Left lung (tissue), 10 donors: ENCODE data around the gene NYNRIN. TPM values are rescaled to one million over a fixed set of nuclear protein-coding genes. Genes with fewer than 3 reads are reported as not detected.

Source experiments
- ATAC-seq: fragments of 200-7000 bp; cut with Tn5 transposase; one replicate; pipeline ENCODE4 v1.9.1; 2020; ENCODE audit warnings: moderate library complexity
- DNase-seq, 4 donors: peaks; one replicate each; pipeline ENCODE4 v3.0.0-alpha.2; 2013 to 2020
- H3K27ac ChIP-seq, 2 donors: fragments of 200-600 bp; sonication (generic) in 1 of 2; one replicate each; pipeline versions ENCODE4 v1.5.0 to v1.8.0; 2020 to 2021
- H3K27me3 ChIP-seq, 2 donors: fragments of 200-600 bp; sonication (generic) in 1 of 2; one replicate each; pipeline versions ENCODE4 v1.5.0 to v1.8.0; 2020 to 2021
- H3K36me3 ChIP-seq, 2 donors: fragments of 200-600 bp; sonication (generic) in 1 of 2; one replicate each; pipeline versions ENCODE4 v1.5.0 to v1.8.0; 2020 to 2021
- H3K4me1 ChIP-seq, 2 donors: fragments of 200-600 bp; one replicate each; pipeline ENCODE4 v1.8.0; 2021
- H3K4me3 ChIP-seq, 2 donors: fragments of 200-600 bp; sonication (generic) in 1 of 2; one replicate each; pipeline versions ENCODE4 v1.5.0 to v1.8.0; 2020 to 2021; ENCODE audit warnings: mild to moderate bottlenecking in 1 of 2
- H3K9me3 ChIP-seq, 2 donors: fragments of 200-600 bp; sonication (generic) in 1 of 2; one replicate each; pipeline versions ENCODE4 v1.5.0 to v1.8.0; 2020 to 2021
- intact Hi-C, 2 donors: fragments of 100-400 bp; cut with DNase I; formaldehyde crosslinking; loops; one replicate each; pipeline versions ENCODE4 v1.11.2 to v1.14.2; 2022
- polyA plus RNA-seq, 6 donors: library from polyadenylated mRNA; unstranded; fragments of 120-200 nt; gene quantifications; one replicate each; pipeline ENCODE4 v1.2.1, GENCODE V29; 2013; ENCODE audit not compliant: insufficient read length in 6 of 6
- total RNA-seq, 2 donors: library from RNA; stranded (reverse); fragmentation: NEBNext Ultra II Directional; extraction: Animal tissue kit (Norgen Biotek cat#: 25700); gene quantifications; one replicate each; pipeline ENCODE4 v1.2.1, GENCODE V29; 2021
- TF ChIP-seq, protein P1 (sequence below), 2 donors: fragments of 200-600 bp; sonication (generic) in 1 of 2; IDR thresholded peaks; one replicate each; pipeline versions ENCODE4 v1.5.0 to v1.8.0; 2021; ENCODE audit warnings: antibody characterized with exemption in 2 of 2
- donor health status: DM: no; HTN: yes; CAD: no.
- donor health status: DM: no; HTN: no; CAD: no.

NYNRIN gene
- total and polyA plus RNA-seq, 8 donors: 16.2 to 120 (median 91.9) TPM

DNA sequence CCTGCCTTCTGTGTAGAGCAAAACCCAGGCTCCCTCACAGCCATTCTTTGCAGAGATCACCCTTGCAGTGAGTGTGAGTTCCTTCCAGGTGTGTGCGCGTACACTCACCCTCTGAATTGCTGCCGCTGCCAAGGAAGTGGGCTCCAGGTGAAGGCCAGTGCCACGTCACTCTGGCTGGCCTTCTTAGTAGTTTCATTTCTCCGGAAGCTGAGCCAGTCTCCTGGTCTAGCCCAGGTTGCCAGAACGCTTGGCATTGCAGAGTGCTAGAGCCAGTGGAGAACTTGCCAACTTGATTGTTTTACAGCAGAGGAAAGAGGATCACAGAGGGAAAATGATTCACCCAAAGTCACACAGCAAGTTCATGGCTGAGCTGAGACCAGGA, 19.7 kb downstream of the NYNRIN start:
- peaks cover 0 to 13% of the 10 kb centered on the region in 2 donors for H3K4me1 ChIP-seq
- TF ChIP-seq, protein P1, sequence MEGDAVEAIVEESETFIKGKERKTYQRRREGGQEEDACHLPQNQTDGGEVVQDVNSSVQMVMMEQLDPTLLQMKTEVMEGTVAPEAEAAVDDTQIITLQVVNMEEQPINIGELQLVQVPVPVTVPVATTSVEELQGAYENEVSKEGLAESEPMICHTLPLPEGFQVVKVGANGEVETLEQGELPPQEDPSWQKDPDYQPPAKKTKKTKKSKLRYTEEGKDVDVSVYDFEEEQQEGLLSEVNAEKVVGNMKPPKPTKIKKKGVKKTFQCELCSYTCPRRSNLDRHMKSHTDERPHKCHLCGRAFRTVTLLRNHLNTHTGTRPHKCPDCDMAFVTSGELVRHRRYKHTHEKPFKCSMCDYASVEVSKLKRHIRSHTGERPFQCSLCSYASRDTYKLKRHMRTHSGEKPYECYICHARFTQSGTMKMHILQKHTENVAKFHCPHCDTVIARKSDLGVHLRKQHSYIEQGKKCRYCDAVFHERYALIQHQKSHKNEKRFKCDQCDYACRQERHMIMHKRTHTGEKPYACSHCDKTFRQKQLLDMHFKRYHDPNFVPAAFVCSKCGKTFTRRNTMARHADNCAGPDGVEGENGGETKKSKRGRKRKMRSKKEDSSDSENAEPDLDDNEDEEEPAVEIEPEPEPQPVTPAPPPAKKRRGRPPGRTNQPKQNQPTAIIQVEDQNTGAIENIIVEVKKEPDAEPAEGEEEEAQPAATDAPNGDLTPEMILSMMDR (IDR thresholded peaks at IDR 0.05): no peak
- no peak overlapping the region for H3K4me3 ChIP-seq
- intact Hi-C loops: no loop called here
- no peak for DNase-seq
- no peaks in the 10 kb centered on the region for H3K27me3 ChIP-seq
- peak; percentile 61 for ATAC-seq
- H3K9me3 ChIP-seq: no peaks in the 10 kb centered on the region
- peaks cover 0 to 20% of the 10 kb centered on the region in 2 donors for H3K36me3 ChIP-seq
- no peak overlapping the region for H3K27ac ChIP-seq

DNA sequence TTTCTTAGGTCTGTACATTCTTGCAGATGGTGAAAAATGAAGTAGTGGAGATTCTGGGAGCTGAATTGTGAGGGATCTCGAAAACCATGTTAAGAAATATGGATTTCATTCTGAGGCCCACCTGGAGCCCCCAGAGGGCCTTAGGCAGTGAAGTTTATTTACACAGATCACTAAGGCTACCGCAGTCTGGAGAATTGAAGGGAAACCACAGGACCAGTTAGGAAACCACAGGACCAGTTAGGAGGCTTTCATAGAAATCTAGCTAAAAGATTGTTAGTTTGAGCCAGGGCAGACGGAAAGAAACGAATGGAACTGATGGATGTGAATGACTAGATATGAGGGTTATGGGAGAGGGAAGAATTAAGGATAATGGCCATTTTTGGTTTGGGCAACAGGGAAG, 23.5 kb downstream of the NYNRIN start:
- H3K4me1 ChIP-seq: peaks cover 5 to 32% of the 10 kb centered on the region in 2 donors
- no peaks in the 10 kb centered on the region for H3K27me3 ChIP-seq
- DNase-seq (no peak), ATAC-seq (no peak)
- H3K27ac ChIP-seq: no peak overlapping the region
- intact Hi-C loops: no loop called here
- no peaks in the 10 kb centered on the region for H3K9me3 ChIP-seq
- TF ChIP-seq, protein P1 (IDR thresholded peaks at IDR 0.05): no peak
- no peaks in the 10 kb centered on the region for H3K36me3 ChIP-seq
- H3K4me3 ChIP-seq: no peak overlapping the region

DNA sequence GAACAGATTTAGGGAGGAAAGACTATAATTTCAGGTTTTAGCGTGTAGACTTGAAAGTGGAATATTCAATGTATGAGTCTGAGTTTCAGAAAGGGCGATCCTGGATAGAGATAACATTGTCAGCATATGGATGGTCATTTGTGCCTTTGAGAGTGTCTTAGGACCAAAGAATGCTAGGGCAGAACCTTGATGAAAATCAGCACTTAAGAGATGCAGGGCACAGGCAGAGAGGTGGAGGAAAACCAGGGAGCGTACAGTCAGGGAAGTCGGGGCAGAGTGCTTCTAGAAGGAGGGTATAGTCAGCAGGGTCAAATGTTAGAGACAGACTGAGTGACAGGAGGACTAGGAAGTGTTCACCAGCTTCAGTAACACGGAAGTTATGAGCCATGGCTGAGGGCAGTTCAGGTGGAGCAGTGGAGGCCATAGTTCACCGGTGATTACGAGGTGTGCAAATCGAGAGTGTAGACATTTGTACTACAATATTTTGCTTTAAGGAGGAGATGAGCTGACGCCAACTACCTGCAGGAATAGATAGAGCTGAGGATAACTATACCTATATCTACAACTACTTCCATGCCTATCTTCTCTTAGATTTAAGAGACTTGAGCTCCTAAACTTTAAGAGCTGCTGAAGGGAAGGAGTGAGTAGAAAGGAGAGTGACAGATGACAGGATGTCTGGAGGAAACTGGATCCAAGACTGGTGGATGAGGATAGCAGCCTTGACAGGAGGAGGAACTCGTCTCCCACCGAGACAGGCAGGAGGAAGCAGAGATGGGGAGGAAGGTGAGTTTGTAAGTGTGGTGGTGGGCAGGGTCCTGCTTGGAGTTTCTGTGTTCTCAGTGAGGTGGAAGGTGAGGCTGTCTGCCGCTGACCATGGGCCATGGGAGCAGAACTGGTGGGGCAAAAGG, 24.1 kb downstream of the NYNRIN start:
- Histone ChIP-seq H3K9me3 (no peaks in the 10 kb centered on the region), H3K27ac (no peak overlapping the region), H3K27me3 (no peaks in the 10 kb centered on the region), H3K4me3 (no peak overlapping the region), H3K36me3 (no peaks in the 10 kb centered on the region), H3K4me1 (peaks cover 5 to 32% of the 10 kb centered on the region in 2 donors)
- DNase-seq (no peak), ATAC-seq (no peak)
- intact Hi-C loops: no loop called here
- TF ChIP-seq, protein P1 (IDR thresholded peaks at IDR 0.05): no peak

DNA sequence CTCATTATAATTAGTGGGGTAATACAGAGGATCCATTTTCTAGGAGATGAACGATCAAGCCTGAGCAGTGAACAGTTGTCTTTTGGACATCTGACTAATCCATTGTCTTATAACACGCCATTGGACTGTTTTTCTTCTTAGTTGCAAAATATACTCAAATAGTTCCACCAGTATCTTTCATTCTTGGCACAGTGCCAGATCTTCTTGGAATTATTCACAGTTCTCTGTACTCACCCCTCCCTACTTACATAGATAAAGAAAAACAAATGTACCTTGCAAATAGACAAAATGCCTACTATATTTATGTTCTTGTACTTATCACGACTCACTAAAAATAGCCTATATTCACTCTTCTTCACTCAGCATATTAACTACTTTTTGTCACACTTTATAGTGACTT, 26.9 kb downstream of the NYNRIN start:
- H3K27ac ChIP-seq: peak overlapping the region; percentile 67 to 68
- no peaks in the 10 kb centered on the region for H3K36me3 ChIP-seq
- H3K4me3 ChIP-seq: no peak overlapping the region
- peaks cover 10 to 40% of the 10 kb centered on the region in 2 donors for H3K4me1 ChIP-seq
- no peaks in the 10 kb centered on the region for H3K9me3 ChIP-seq
- intact Hi-C loops: no loop called here
- TF ChIP-seq, protein P1 (IDR thresholded peaks at IDR 0.05): no peak
- ATAC-seq (no peak), DNase-seq (peak in 1 of 4 donors; percentile 64)
- H3K27me3 ChIP-seq: no peaks in the 10 kb centered on the region

DNA sequence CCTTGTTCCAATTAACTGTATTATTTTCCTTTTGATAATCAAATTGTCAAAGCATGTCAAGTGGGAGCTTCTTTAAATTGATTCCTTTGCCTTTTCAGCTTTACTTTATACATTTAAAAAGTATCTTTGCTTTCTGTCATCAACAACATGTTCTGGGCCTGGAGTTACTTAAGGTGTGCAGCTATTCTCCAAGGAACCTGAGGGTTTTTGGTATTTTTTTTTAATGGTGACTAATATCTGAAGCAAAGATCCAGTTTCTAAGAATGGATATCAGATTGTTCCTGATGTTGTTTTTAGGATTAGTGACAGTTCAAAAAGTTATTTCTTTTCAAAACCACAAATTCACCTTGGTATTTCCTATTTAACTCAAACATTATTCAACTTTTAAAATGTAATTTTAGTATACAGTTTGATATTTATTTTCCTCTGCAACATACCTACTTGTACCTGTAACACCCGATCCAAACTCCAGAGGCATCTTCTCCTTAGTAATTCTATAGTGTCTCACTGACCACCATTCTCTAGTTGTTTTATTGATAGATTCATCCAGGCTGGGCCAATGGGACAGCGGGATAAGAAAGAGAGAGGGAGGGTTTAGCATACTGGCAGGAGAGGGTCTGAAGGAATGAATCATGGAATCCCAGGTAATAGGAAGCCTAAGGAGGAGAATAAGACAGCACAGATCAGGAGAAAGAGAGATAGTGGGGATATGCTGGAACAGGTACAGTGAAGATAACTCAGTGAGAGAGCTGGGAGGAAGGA, 27.5 kb downstream of the NYNRIN start:
- ATAC-seq: no peak
- TF ChIP-seq, protein P1 (IDR thresholded peaks at IDR 0.05): no peak
- Histone ChIP-seq H3K4me3 (no peak overlapping the region), H3K36me3 (no peaks in the 10 kb centered on the region), H3K9me3 (no peaks in the 10 kb centered on the region), H3K4me1 (peaks cover 15 to 46% of the 10 kb centered on the region in 2 donors), H3K27me3 (no peaks in the 10 kb centered on the region), H3K27ac (peak overlapping the region in 1 of 2 donors; percentile 67)
- DNase-seq: no peak
- intact Hi-C loops: no loop called here
